Measurements from ENCODE around the gene OR5V1. TPM values are rescaled to one million over a fixed set of nuclear protein-coding genes. Genes with fewer than 3 reads are reported as not detected.

The OR5V1 gene
- total and polyA plus RNA-seq, 4 donors = not detected

Other genes with a start within 250 kb of the OR5V1 start
- not detected for gene OR2J2, start 198.0 kb downstream of the OR5V1 start, total RNA-seq
- not detected for gene OR2J2, start 198.0 kb downstream of the OR5V1 start, polyA plus RNA-seq
- not detected for gene OR14J1, start 67.2 kb downstream of the OR5V1 start, total RNA-seq
- gene OR14J1, start 67.2 kb downstream of the OR5V1 start, polyA plus RNA-seq = not detected
- not detected for gene OR12D3, start 6.4 kb upstream of the OR5V1 start, total RNA-seq
- not detected for gene OR12D3, start 6.4 kb upstream of the OR5V1 start, polyA plus RNA-seq
- gene OR12D2, start 26.8 kb upstream of the OR5V1 start, total RNA-seq = not detected
- not detected for gene OR12D2, start 26.8 kb upstream of the OR5V1 start, polyA plus RNA-seq
- not detected for gene OR12D1, start 46.1 kb upstream of the OR5V1 start, total RNA-seq
- gene OR12D1, start 46.1 kb upstream of the OR5V1 start, polyA plus RNA-seq = not detected
- gene OR10C1, start 70.4 kb upstream of the OR5V1 start, total RNA-seq = not detected
- not detected for gene OR10C1, start 70.4 kb upstream of the OR5V1 start, polyA plus RNA-seq
- not detected for gene OR11A1, start 88.2 kb upstream of the OR5V1 start, total RNA-seq
- not detected for gene OR11A1, start 88.2 kb upstream of the OR5V1 start, polyA plus RNA-seq
- not detected for gene OR2H1, start 88.3 kb upstream of the OR5V1 start, total RNA-seq
- gene OR2H1, start 88.3 kb upstream of the OR5V1 start, polyA plus RNA-seq = not detected
- under 1 TPM in 1 of 2 donors, not detected in 1; 0.60 TPM for gene MAS1L, start 119.1 kb upstream of the OR5V1 start, total RNA-seq
- gene MAS1L, start 119.1 kb upstream of the OR5V1 start, polyA plus RNA-seq = not detected
- gene UBD, start 190.9 kb upstream of the OR5V1 start, total RNA-seq = 1 to 10 TPM in 1 of 2 donors, under 1 TPM in 1; 0.32 to 4.4 TPM
- 1 to 10 TPM in 1 of 2 donors, under 1 TPM in 1; 0.51 to 3.9 TPM for gene UBD, start 190.9 kb upstream of the OR5V1 start, polyA plus RNA-seq
- gene OR2H2, start 216.3 kb upstream of the OR5V1 start, total RNA-seq = not detected
- gene OR2H2, start 216.3 kb upstream of the OR5V1 start, polyA plus RNA-seq = not detected